B cell (primary cell): ENCODE measurements around the gene INF2. TPM values are rescaled to one million over a fixed set of nuclear protein-coding genes. Genes with fewer than 3 reads are reported as not detected.

ENCODE experiments used
- ATAC-seq: fragments of 200-7000 bp; cut with Tn5 transposase; one replicate; pipeline ENCODE4 v1.10.0; 2021; ENCODE audit warnings: low read depth, mild to moderate bottlenecking, moderate number of reproducible peaks, moderate library complexity
- CTCF ChIA-PET: fragments of 350-600 bp; sonication (Branson Sonifier 250); formaldehyde crosslinking; loops from one replicate; lab custom pipeline; 2021; ENCODE audit warnings: antibody characterized with exemption, inconsistent platforms; lab: Charles Lee
- POLR2A ChIA-PET: fragments of 350-600 bp; sonication (Branson Sonifier 250); formaldehyde crosslinking; loops from one replicate; lab custom pipeline; 2021; ENCODE audit warnings: antibody characterized with exemption; lab: Charles Lee
- DNase-seq: peaks from one replicate; pipeline ENCODE4 v3.0.0; 2013
- H2AFZ ChIP-seq: 2 replicates; pipeline ENCODE4 v1.6.1; 2012; ENCODE audit warnings: mild to moderate bottlenecking, low read depth, low read length; ENCODE audit not compliant: insufficient read depth, poor library complexity, severe bottlenecking
- H3K27ac ChIP-seq, 2 donors: 1 replicate in 1 of 2; 2 replicates in 1 of 2; pipeline ENCODE4 v1.5.1; 2012 to 2013; ENCODE audit warnings: low read length in 2 of 2, mild to moderate bottlenecking in 2 of 2, moderate library complexity in 1 of 2
- H3K27me3 ChIP-seq, 4 experiments: fragments of 200-600 bp in 1 of 4; sonication (generic) in 1 of 4; replicated peaks in 1 of 4; 1 replicate in 2 of 4; 2 replicates in 2 of 4; pipeline versions ENCODE4 v1.6.1 to v1.7.0; 2013 to 2016; ENCODE audit warnings: low read length in 3 of 4, mild to moderate bottlenecking in 2 of 4, mixed read lengths in 1 of 4, moderate library complexity in 1 of 4; ENCODE audit not compliant: insufficient read depth in 4 of 4, control insufficient read depth in 3 of 4; ENCODE audit errors: control extremely low read depth in 1 of 4
- H3K36me3 ChIP-seq, 2 experiments: replicated peaks in 1 of 2; 1 replicate in 1 of 2; 2 replicates in 1 of 2; pipeline versions ENCODE4 v1.6.1 to v1.7.1; 2013; ENCODE audit warnings: low read length in 1 of 2; ENCODE audit not compliant: insufficient read depth in 2 of 2, control insufficient read depth in 1 of 2; ENCODE audit errors: control extremely low read depth in 1 of 2, extremely low read depth in 1 of 2
- H3K4me1 ChIP-seq, 2 donors: fragments of 200-600 bp in 1 of 2; sonication (generic) in 1 of 2; 1 replicate in 1 of 2; 2 replicates in 1 of 2; pipeline versions ENCODE4 v1.5.1 to v1.6.1; 2013 to 2017; ENCODE audit warnings: low read length in 2 of 2; ENCODE audit not compliant: control insufficient read depth in 2 of 2, insufficient read depth in 2 of 2
- H3K4me2 ChIP-seq: replicated peaks from 2 replicates; pipeline ENCODE3; 2012; ENCODE audit warnings: mild to moderate bottlenecking, low read depth, low read length; ENCODE audit not compliant: poor library complexity, severe bottlenecking
- H3K4me3 ChIP-seq, 5 experiments: fragments of 200-600 bp in 1 of 5; sonication (generic) in 1 of 5; 1 replicate in 3 of 5; 2 replicates in 2 of 5; pipeline versions ENCODE4 v1.5.1 to v1.7.0; 2011 to 2016; ENCODE audit warnings: low read length in 4 of 5, mild to moderate bottlenecking in 4 of 5, low read depth in 2 of 5, control low read depth in 1 of 5, moderate library complexity in 1 of 5; ENCODE audit not compliant: insufficient read depth in 1 of 5; ENCODE audit errors: control extremely low read depth in 1 of 5, extremely low read depth in 1 of 5
- H3K79me2 ChIP-seq: fragments of 200-600 bp; sonication (generic); one replicate; pipeline ENCODE4 v1.6.0; 2016; ENCODE audit warnings: low read length; ENCODE audit not compliant: control insufficient read depth, insufficient read depth
- H3K9ac ChIP-seq: fragments of 200-600 bp; sonication (generic); 2 replicates; pipeline ENCODE4 v1.6.1; 2017; ENCODE audit warnings: mild to moderate bottlenecking, low read length, moderate library complexity
- H3K9me3 ChIP-seq, 3 donors: one replicate each; pipeline versions ENCODE4 v1.6.1 to v1.7.1; 2013; ENCODE audit warnings: low read length in 2 of 3; ENCODE audit not compliant: control insufficient read depth in 2 of 3, insufficient read depth in 1 of 3; ENCODE audit errors: control extremely low read depth in 1 of 3
- H4K20me1 ChIP-seq: 2 replicates; pipeline ENCODE4 v1.6.0; 2012; ENCODE audit warnings: mild to moderate bottlenecking, low read length; ENCODE audit not compliant: insufficient read depth, control insufficient read depth, poor library complexity, severe bottlenecking
- H3K27ac Mint-ChIP-seq: one replicate; pipeline ENCODE4 v1.8.0; 2021; ENCODE audit warnings: mixed read lengths
- H3K27me3 Mint-ChIP-seq: one replicate; pipeline ENCODE4 v1.8.0; 2021; ENCODE audit warnings: mixed read lengths
- H3K4me1 Mint-ChIP-seq: one replicate; pipeline ENCODE4 v1.8.0; 2021; ENCODE audit warnings: mixed read lengths
- H3K4me3 Mint-ChIP-seq: one replicate; pipeline ENCODE4 v1.8.0; 2021; ENCODE audit warnings: mixed read lengths
- H3K9me3 Mint-ChIP-seq: one replicate; pipeline ENCODE4 v1.8.0; 2022; ENCODE audit warnings: mixed read lengths; ENCODE audit not compliant: insufficient read depth
- CTCF ChIP-seq: fragments of 200-600 bp; IDR thresholded peaks from one replicate; pipeline ENCODE4 v1.8.0; 2022; ENCODE audit warnings: antibody characterized with exemption, mild to moderate bottlenecking
- EZH2 ChIP-seq: IDR thresholded peaks from 2 replicates; pipeline ENCODE4 v1.6.1; 2012; ENCODE audit warnings: borderline replicate concordance, low read depth, mild to moderate bottlenecking, moderate library complexity, low read length; ENCODE audit not compliant: insufficient read depth, poor library complexity, severe bottlenecking
- WGBS: methylation state at CpG from one replicate; pipeline ENCODE4 v1.1.5; 2013; ENCODE audit warnings: missing lambda C conversion rate; ENCODE audit not compliant: insufficient coverage; 5-methylcytosine and 5-hydroxymethylcytosine counted together
- intact Hi-C: fragments of 100-400 bp; cut with micrococcal nuclease; formaldehyde crosslinking; loops from one replicate; pipeline ENCODE4 v1.10.0; 2022
- polyA plus RNA-seq: library from polyadenylated mRNA; depleted of rRNA; stranded (reverse); fragments of >200 nt; gene quantifications from 2 replicates; pipeline ENCODE4 v1.2.3, GENCODE V29; 2012
- total RNA-seq, 2 donors: library from RNA; stranded (reverse); fragments of 120-200 nt in 1 of 2; gene quantifications; 1 replicate in 1 of 2; 2 replicates in 1 of 2; pipeline versions ENCODE4 v1.2.3 to v1.2.4, GENCODE V29; 2013 to 2022

Gene INF2
- total and polyA plus RNA-seq, 2 donors (not counting 1 experiment from before 2014, with no cell fraction given): 90.2 to 100 TPM

- no peaks in the 10 kb centered on the region for H3K27me3 Mint-ChIP-seq
- CTCF ChIA-PET: interaction anchor here (0.5 to 1.0 kb wide), 3 partner anchors 12 to 99 kb away, joined by 3 to 4 read pairs (median 4); no protein-coding TSS in a partner anchor
- ATAC-seq: no peak
- H3K79me2 ChIP-seq: peaks cover 29% of the 10 kb centered on the region
- TF ChIP-seq CTCF: no peak
- no peak for TF ChIP-seq EZH2
- no peak overlapping the region for H3K27ac Mint-ChIP-seq
- H3K9me3 Mint-ChIP-seq: no peaks in the 10 kb centered on the region
- no peak overlapping the region for H3K9ac ChIP-seq
- 68% methylated on average over 24 of the region's 27 CpGs for WGBS
- H3K4me1 ChIP-seq: peaks cover 17 to 21% of the 10 kb centered on the region in 2 donors
- H3K27ac ChIP-seq: no peak overlapping the region
- no peak overlapping the region for H2AFZ ChIP-seq
- H3K4me3 Mint-ChIP-seq: no peak overlapping the region
- H3K4me2 ChIP-seq: no peak overlapping the region
- POLR2A ChIA-PET: no interaction called here
- H3K36me3 ChIP-seq: peaks cover 0 to 40% of the 10 kb centered on the region in 2 experiments
- no peaks in the 10 kb centered on the region for H3K27me3 ChIP-seq
- H3K9me3 ChIP-seq: peaks cover 0 to 10% (median 0%) of the 10 kb centered on the region in 3 donors
- DNase-seq: no peak
- H3K4me3 ChIP-seq: no peak overlapping the region
- peaks cover 66% of the 10 kb centered on the region for H4K20me1 ChIP-seq
- H3K4me1 Mint-ChIP-seq: peaks cover 30% of the 10 kb centered on the region
- intact Hi-C loops: no loop called here
These were observed 67.2 kb downstream of the INF2 start for GRCh38 chr14:104756477-104757237.

DNA sequence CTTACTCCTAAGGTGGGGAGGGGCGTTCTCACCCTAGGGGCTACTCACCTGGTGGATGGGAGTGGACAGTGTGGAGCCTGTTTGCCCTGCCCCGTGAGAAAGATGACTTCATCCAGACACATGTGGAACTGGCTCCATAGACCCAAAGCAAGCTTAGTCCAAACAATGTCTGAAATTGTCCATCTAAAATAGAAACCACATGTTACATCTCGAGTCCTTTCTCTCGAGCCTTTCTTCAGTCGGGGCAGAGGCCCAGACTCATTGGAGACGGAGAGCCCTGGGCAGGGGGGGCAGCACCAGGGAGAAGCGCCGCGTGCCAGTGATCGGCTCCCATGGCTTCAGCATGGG is 67.8 kb downstream of the INF2 start:
- POLR2A ChIA-PET: no interaction called here
- H3K4me1 Mint-ChIP-seq: peaks cover 30% of the 10 kb centered on the region
- TF ChIP-seq EZH2: no peak
- no peak for TF ChIP-seq CTCF
- Histone ChIP-seq H3K4me1 (peaks cover 12 to 16% of the 10 kb centered on the region in 2 donors), H3K4me3 (no peak overlapping the region), H3K9ac (no peak overlapping the region), H3K9me3 (peaks cover 0 to 5% (median 0%) of the 10 kb centered on the region in 3 donors), H3K79me2 (peaks cover 26% of the 10 kb centered on the region), H2AFZ (no peak overlapping the region), H3K27ac (no peak overlapping the region), H3K27me3 (no peaks in the 10 kb centered on the region), H3K4me2 (no peak overlapping the region), H3K36me3 (peaks cover 0 to 43% of the 10 kb centered on the region in 2 experiments), H4K20me1 (peaks cover 66% of the 10 kb centered on the region)
- no peaks in the 10 kb centered on the region for H3K27me3 Mint-ChIP-seq
- no peak overlapping the region for H3K27ac Mint-ChIP-seq
- CTCF ChIA-PET: interaction anchor here (0.8 to 1.0 kb wide), 2 partner anchors 11 to 60 kb away, joined by 3 to 4 read pairs; no protein-coding TSS in a partner anchor
- 90% methylated on average over 6 of the region's 10 CpGs for WGBS
- intact Hi-C loops: no loop called here
- no peak overlapping the region for H3K4me3 Mint-ChIP-seq
- DNase-seq: no peak
- no peaks in the 10 kb centered on the region for H3K9me3 Mint-ChIP-seq
- ATAC-seq: no peak
